Breast epithelium (tissue), 4 donors: ENCODE measurements around the gene SPR. TPM values are rescaled to one million over a fixed set of nuclear protein-coding genes. Genes with fewer than 3 reads are reported as not detected.
A peak's percentile ranks its signal among the peaks of the same experiment; 100 is the strongest.

ENCODE experiments used
- DNase-seq, 2 donors: peaks; one replicate each; pipeline ENCODE4 v3.0.0-alpha.2; 2019; ENCODE audit warnings: low spot score in 2 of 2
- H3K27ac ChIP-seq, 2 donors: fragments of 200-600 bp; sonication (generic) in 1 of 2; one replicate each; pipeline ENCODE4 v1.5.1; 2016 to 2019; ENCODE audit warnings: mild to moderate bottlenecking in 1 of 2
- H3K27me3 ChIP-seq, 2 donors: fragments of 200-600 bp; sonication (generic) in 1 of 2; one replicate each; pipeline versions ENCODE4 v1.5.1 to v1.6.0; 2017 to 2019; ENCODE audit warnings: control low read depth in 1 of 2, mild to moderate bottlenecking in 1 of 2
- H3K36me3 ChIP-seq: fragments of 200-600 bp; one replicate; pipeline ENCODE4 v1.5.1; 2019
- H3K4me1 ChIP-seq, 2 donors: fragments of 200-600 bp; sonication (generic); one replicate each; pipeline ENCODE4 v1.5.1; 2016 to 2019; ENCODE audit warnings: control low read depth in 1 of 2
- H3K4me3 ChIP-seq, 3 donors: fragments of 200-600 bp; sonication (generic); 1 replicate in 2 of 3; 2 replicates in 1 of 3; pipeline ENCODE4 v1.5.1; 2016 to 2019; ENCODE audit warnings: mild to moderate bottlenecking in 3 of 3, moderate library complexity in 2 of 3
- H3K9me3 ChIP-seq, 2 donors: fragments of 200-600 bp; sonication (generic) in 1 of 2; one replicate each; pipeline ENCODE4 v1.5.1; 2016 to 2019; ENCODE audit warnings: control low read depth in 1 of 2
- POLR2A ChIP-seq: fragments of 450-650 bp; IDR thresholded peaks from one replicate; pipeline ENCODE4 v1.6.1; 2016; ENCODE audit warnings: antibody characterized with exemption, mild to moderate bottlenecking, moderate library complexity
- POLR2AphosphoS5 ChIP-seq, 3 donors: sonication (generic); formaldehyde crosslinking; IDR thresholded peaks; one replicate each; pipeline ENCODE4 v1.6.1; 2017; ENCODE audit warnings: antibody characterized with exemption in 3 of 3
- intact Hi-C: fragments of 100-400 bp; cut with DNase I; formaldehyde crosslinking; loops from one replicate; pipeline ENCODE4 v1.15.1; 2023; ENCODE audit warnings: low total_unique reads
- total RNA-seq, 3 donors: library from RNA; depleted of rRNA; stranded (reverse); fragments of >200 nt; gene quantifications; one replicate each; pipeline ENCODE4 v1.1.0, GENCODE V29; 2016
- TF ChIP-seq, protein P1 (sequence below), 3 donors: fragments of 450-650 bp; IDR thresholded peaks; one replicate each; pipeline ENCODE4 v1.5.1; 2016 to 2017; ENCODE audit warnings: antibody characterized with exemption in 3 of 3, mild to moderate bottlenecking in 3 of 3, moderate library complexity in 3 of 3

Gene SPR
- total RNA-seq, 3 donors from 2014 or later: 36.3 to 53.4 (median 46.2) TPM

DNA sequence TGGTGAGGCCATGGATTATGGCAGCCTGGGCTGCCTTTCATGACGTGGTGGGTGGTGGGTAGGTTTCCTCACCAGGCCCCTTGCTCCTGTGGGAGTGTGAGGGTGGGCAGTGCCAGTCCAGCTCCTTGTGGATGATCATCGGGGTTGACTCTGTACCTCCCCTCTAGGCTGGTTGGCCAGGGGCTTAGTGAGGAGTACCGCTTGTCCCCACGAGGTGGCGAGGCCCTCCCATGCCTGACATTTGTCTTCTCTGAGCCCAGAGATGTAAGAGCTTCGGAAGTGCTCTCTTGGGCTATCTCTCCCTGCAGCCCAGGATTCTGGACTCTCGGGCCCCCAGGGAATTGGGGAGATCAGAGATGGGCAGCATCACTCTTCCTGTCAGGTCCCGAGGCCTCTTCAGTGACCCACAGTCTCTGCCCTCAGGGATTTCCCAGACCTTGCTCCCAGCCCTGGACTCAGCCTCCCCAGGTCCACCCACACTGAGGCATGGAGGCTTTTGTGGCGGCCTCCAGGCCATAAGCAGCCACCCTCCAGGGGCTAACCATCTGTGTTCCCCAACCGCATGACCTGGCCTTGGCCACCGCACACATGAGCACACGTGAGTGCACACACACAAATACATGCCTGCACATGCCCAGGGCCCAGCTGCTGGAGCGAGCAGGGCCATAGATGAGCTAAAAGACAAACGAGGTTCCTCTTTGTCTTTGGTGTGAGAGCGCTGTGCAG lies 6.5 kb downstream of the SPR start:
- no peaks in the 10 kb centered on the region for H3K4me1 ChIP-seq
- no peaks in the 10 kb centered on the region for H3K36me3 ChIP-seq
- no peak overlapping the region for H3K27ac ChIP-seq
- H3K4me3 ChIP-seq: no peak overlapping the region
- peaks cover 0 to 17% of the 10 kb centered on the region in 2 donors for H3K27me3 ChIP-seq
- DNase-seq: no peak
- no peak for TF ChIP-seq POLR2AphosphoS5 (IDR thresholded peaks at IDR 0.05)
- TF ChIP-seq, protein P1, sequence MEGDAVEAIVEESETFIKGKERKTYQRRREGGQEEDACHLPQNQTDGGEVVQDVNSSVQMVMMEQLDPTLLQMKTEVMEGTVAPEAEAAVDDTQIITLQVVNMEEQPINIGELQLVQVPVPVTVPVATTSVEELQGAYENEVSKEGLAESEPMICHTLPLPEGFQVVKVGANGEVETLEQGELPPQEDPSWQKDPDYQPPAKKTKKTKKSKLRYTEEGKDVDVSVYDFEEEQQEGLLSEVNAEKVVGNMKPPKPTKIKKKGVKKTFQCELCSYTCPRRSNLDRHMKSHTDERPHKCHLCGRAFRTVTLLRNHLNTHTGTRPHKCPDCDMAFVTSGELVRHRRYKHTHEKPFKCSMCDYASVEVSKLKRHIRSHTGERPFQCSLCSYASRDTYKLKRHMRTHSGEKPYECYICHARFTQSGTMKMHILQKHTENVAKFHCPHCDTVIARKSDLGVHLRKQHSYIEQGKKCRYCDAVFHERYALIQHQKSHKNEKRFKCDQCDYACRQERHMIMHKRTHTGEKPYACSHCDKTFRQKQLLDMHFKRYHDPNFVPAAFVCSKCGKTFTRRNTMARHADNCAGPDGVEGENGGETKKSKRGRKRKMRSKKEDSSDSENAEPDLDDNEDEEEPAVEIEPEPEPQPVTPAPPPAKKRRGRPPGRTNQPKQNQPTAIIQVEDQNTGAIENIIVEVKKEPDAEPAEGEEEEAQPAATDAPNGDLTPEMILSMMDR (IDR thresholded peaks at IDR 0.05): peak; percentile 19 to 61 (median 30)
- intact Hi-C loops: loop anchor here (10.0 kb wide), 1 partner anchor 281 kb away; no protein-coding TSS in a partner anchor
- H3K9me3 ChIP-seq: no peaks in the 10 kb centered on the region

GRCh38 chr2:72894514-72894913 lies 7.3 kb downstream of the SPR start:
- Histone ChIP-seq H3K9me3 (no peaks in the 10 kb centered on the region), H3K4me1 (no peaks in the 10 kb centered on the region), H3K27me3 (peaks cover 0 to 17% of the 10 kb centered on the region in 2 donors), H3K4me3 (no peak overlapping the region), H3K27ac (no peak overlapping the region), H3K36me3 (no peaks in the 10 kb centered on the region)
- intact Hi-C loops: loop anchor here (10.0 kb wide), 1 partner anchor 280 kb away; no protein-coding TSS in a partner anchor
- DNase-seq: no peak
- TF ChIP-seq POLR2AphosphoS5 (IDR thresholded peaks at IDR 0.05) (no peak), POLR2A (no peak)
- TF ChIP-seq, protein P1 (IDR thresholded peaks at IDR 0.05): no peak

- H3K4me1 ChIP-seq: no peaks in the 10 kb centered on the region
- H3K27ac ChIP-seq: no peak overlapping the region
- no peak overlapping the region for H3K4me3 ChIP-seq
- TF ChIP-seq, protein P1 (IDR thresholded peaks at IDR 0.05): no peak
- TF ChIP-seq POLR2AphosphoS5 (IDR thresholded peaks at IDR 0.05): no peak
- TF ChIP-seq POLR2A: no peak
- intact Hi-C loops: loop anchor here (10.0 kb wide), 1 partner anchor 280 kb away; no protein-coding TSS in a partner anchor
- H3K36me3 ChIP-seq: no peaks in the 10 kb centered on the region
- H3K9me3 ChIP-seq: no peaks in the 10 kb centered on the region
- peaks cover 0 to 18% of the 10 kb centered on the region in 2 donors for H3K27me3 ChIP-seq
- no peak for DNase-seq
These were observed 7.9 kb downstream of the SPR start for GRCh38 chr2:72895154-72895553.

GRCh38 chr2:72895759-72896281 lies 8.6 kb downstream of the SPR start:
- intact Hi-C loops: loop anchor here (10.0 kb wide), 1 partner anchor 279 kb away; no protein-coding TSS in a partner anchor
- Histone ChIP-seq H3K36me3 (no peaks in the 10 kb centered on the region), H3K27ac (no peak overlapping the region), H3K4me3 (peak overlapping the region in 1 of 3 donors; percentile 47), H3K9me3 (no peaks in the 10 kb centered on the region), H3K4me1 (no peaks in the 10 kb centered on the region), H3K27me3 (peaks cover 0 to 23% of the 10 kb centered on the region in 2 donors)
- no peak for DNase-seq
- TF ChIP-seq, protein P1 (IDR thresholded peaks at IDR 0.05): no peak

- Histone ChIP-seq H3K36me3 (no peaks in the 10 kb centered on the region), H3K27me3 (peaks cover 0 to 28% of the 10 kb centered on the region in 2 donors), H3K27ac (no peak overlapping the region), H3K9me3 (no peaks in the 10 kb centered on the region), H3K4me3 (no peak overlapping the region), H3K4me1 (no peaks in the 10 kb centered on the region)
- TF ChIP-seq POLR2AphosphoS5 (IDR thresholded peaks at IDR 0.05) (no peak), POLR2A (no peak)
- TF ChIP-seq, protein P1 (IDR thresholded peaks at IDR 0.05): no peak
- intact Hi-C loops: loop anchor here (10.0 kb wide), 1 partner anchor 278 kb away; no protein-coding TSS in a partner anchor
- no peak for DNase-seq
These were observed 9.2 kb downstream of the SPR start for GRCh38 chr2:72896446-72896845.
